Stomach (tissue), 9 donors: ENCODE measurements around the gene MDM4. TPM values are rescaled to one million over a fixed set of nuclear protein-coding genes. Genes with fewer than 3 reads are reported as not detected.

ENCODE experiments used
- DNase-seq, 2 donors: peaks; one replicate each; pipeline versions ENCODE4 v3.0.0 to v3.0.0-alpha.2; 2013 to 2019
- H3K27ac ChIP-seq, 5 donors: fragments of 200-600 bp in 4 of 5; sonication (generic) in 4 of 5; one replicate each; pipeline ENCODE4 v1.5.1; 2013 to 2019; ENCODE audit warnings: mild to moderate bottlenecking in 1 of 5, moderate library complexity in 1 of 5
- H3K27me3 ChIP-seq, 3 donors: fragments of 200-600 bp; sonication (generic); one replicate each; pipeline ENCODE4 v1.5.1; 2017 to 2019; ENCODE audit warnings: mixed run types in 1 of 3
- H3K36me3 ChIP-seq, 4 donors: fragments of 200-600 bp; sonication (generic); 1 replicate in 3 of 4; 2 replicates in 1 of 4; pipeline ENCODE4 v1.5.1; 2016 to 2019
- H3K4me1 ChIP-seq, 4 donors: fragments of 200-600 bp; sonication (generic); one replicate each; pipeline ENCODE4 v1.5.1; 2016 to 2019
- H3K4me3 ChIP-seq, 4 donors: fragments of 200-600 bp; sonication (generic) in 3 of 4; one replicate each; pipeline ENCODE4 v1.5.1; 2016 to 2019; ENCODE audit warnings: mild to moderate bottlenecking in 1 of 4
- H3K9me3 ChIP-seq, 4 donors: fragments of 200-600 bp; sonication (generic); one replicate each; pipeline ENCODE4 v1.5.1; 2016 to 2019
- EP300 ChIP-seq: sonication (generic); formaldehyde crosslinking; IDR thresholded peaks from one replicate; pipeline ENCODE4 v1.6.1; 2017; ENCODE audit warnings: antibody characterized with exemption
- POLR2A ChIP-seq, 4 donors: fragments of 450-650 bp; IDR thresholded peaks; one replicate each; pipeline ENCODE4 v1.6.1; 2016; ENCODE audit warnings: antibody characterized with exemption in 4 of 4, control low read depth in 2 of 4, mild to moderate bottlenecking in 1 of 4, moderate library complexity in 1 of 4
- POLR2AphosphoS5 ChIP-seq, 3 donors: sonication (generic); formaldehyde crosslinking; IDR thresholded peaks; one replicate each; pipeline ENCODE4 v1.6.1; 2016; ENCODE audit warnings: antibody characterized with exemption in 3 of 3
- WGBS, 5 donors: extraction: QIAGEN DNeasy Blood & Tissue Kit in 3 of 5; methylation state at CpG; one replicate each; pipeline versions ENCODE4 v1.1.5 to v1.1.7; 2013 to 2018; 5-methylcytosine and 5-hydroxymethylcytosine counted together
- intact Hi-C: fragments of 100-400 bp; cut with DNase I; formaldehyde crosslinking; loops from one replicate; pipeline ENCODE4 v1.15.1; 2023; ENCODE audit warnings: low total_unique reads
- polyA plus RNA-seq, 3 donors: library from polyadenylated mRNA; stranded (reverse); fragments of 200-250 nt; gene quantifications; one replicate each; pipeline ENCODE4 v1.2.3, GENCODE V29; 2013
- total RNA-seq, 5 donors: library from RNA; depleted of rRNA; stranded (reverse); fragments of >200 nt; gene quantifications; one replicate each; pipeline versions ENCODE4 v1.1.0 to v1.2.3, GENCODE V29; 2014 to 2016
- TF ChIP-seq, protein P1 (sequence below), 7 experiments: fragments of 450-650 bp in 4 of 7; fragments of 200-600 bp in 3 of 7; sonication (generic) in 3 of 7; IDR thresholded peaks; one replicate each; pipeline ENCODE4 v1.5.1; 2016 to 2019; ENCODE audit warnings: antibody characterized with exemption in 7 of 7, control low read depth in 2 of 7, mild to moderate bottlenecking in 1 of 7
- donor health status: healthy with polysubstance abuse.
- donor health status: Bipolar disorder and iron deficiency.
- donor health status: healthy.

MDM4 gene
- total and polyA plus RNA-seq, 8 donors: 2.3 to 265 (median 44.4) TPM

DNA sequence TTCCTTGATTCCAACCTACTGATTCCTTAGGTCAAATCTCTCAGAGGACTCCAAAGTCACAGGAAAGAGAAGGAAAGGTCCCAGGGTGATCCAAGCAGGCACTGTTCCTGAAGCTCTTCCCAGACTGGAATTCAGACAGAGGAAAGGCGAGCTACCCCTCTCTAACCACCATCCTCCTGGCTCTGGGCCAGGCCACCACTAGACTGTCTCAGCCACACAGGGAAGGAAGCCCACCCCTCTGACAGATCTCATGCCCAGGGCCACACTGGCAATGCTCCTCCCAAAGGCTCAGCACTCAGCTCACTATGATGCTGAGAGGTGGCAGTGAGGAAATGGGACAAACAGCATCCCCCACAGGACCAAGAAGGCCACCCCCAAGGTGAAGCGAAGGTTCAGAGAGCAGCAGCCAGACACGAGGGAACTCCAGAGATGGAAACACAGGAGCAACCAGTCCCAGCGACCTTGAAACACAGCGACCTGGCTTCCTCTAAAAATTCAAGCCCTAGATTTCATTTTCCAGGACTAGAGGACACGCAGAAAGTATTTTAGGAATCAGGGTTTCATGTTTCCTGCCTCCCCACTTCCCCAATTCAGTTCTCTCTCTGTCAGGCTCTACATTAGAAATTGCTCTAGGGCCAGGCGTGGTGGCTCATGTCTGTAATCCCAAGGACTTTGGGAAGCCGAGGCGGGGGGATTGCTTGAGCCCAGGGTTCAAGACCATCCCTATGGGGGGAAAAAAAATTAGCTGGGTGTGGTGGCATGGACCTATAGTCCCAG, 40.4 kb upstream of the MDM4 start:
- WGBS, 5 donors: 74 to 83% (median 75%) methylated on average over 9 of the region's 9 CpGs
- Histone ChIP-seq H3K27ac (peak overlapping the region in 3 of 5 donors; percentile 23 to 41 (median 26)), H3K36me3 (no peaks in the 10 kb centered on the region), H3K27me3 (no peaks in the 10 kb centered on the region), H3K4me3 (no peak overlapping the region), H3K4me1 (peaks cover 45 to 69% (median 55%) of the 10 kb centered on the region in 4 donors), H3K9me3 (no peaks in the 10 kb centered on the region)
- intact Hi-C loops: no loop called here
- TF ChIP-seq EP300 (no peak), POLR2A (IDR thresholded peaks at IDR 0.05) (no peak), POLR2AphosphoS5 (IDR thresholded peaks at IDR 0.05) (no peak)
- TF ChIP-seq, protein P1, sequence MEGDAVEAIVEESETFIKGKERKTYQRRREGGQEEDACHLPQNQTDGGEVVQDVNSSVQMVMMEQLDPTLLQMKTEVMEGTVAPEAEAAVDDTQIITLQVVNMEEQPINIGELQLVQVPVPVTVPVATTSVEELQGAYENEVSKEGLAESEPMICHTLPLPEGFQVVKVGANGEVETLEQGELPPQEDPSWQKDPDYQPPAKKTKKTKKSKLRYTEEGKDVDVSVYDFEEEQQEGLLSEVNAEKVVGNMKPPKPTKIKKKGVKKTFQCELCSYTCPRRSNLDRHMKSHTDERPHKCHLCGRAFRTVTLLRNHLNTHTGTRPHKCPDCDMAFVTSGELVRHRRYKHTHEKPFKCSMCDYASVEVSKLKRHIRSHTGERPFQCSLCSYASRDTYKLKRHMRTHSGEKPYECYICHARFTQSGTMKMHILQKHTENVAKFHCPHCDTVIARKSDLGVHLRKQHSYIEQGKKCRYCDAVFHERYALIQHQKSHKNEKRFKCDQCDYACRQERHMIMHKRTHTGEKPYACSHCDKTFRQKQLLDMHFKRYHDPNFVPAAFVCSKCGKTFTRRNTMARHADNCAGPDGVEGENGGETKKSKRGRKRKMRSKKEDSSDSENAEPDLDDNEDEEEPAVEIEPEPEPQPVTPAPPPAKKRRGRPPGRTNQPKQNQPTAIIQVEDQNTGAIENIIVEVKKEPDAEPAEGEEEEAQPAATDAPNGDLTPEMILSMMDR (IDR thresholded peaks at IDR 0.05): no peak
- DNase-seq: no peak

DNA sequence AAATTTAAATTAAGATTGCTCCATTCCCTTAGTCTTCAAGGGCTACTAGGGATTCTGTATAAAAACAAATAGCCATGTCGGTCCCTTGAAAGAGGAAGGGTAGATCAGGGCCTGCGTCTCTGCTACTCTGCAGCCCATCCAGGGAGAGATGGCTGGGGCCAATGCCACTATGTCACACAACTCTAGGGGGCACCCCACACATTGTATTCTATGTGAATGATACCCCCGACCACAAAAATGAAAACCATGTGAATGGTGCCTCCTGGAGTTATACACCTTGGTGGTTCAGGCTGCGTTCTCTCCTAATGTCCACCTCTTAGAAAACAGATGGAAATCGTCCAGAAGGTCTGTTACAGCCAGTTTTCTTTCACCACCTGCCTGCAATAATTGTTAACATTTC, 39.6 kb upstream of the MDM4 start:
- Histone ChIP-seq H3K4me3 (no peak overlapping the region), H3K4me1 (peaks cover 51 to 76% (median 62%) of the 10 kb centered on the region in 4 donors), H3K27ac (peak overlapping the region in 3 of 5 donors; percentile 26 to 43 (median 41)), H3K36me3 (no peaks in the 10 kb centered on the region), H3K27me3 (no peaks in the 10 kb centered on the region), H3K9me3 (no peaks in the 10 kb centered on the region)
- DNase-seq: no peak
- WGBS, 5 donors: 69 to 80% (median 77%) methylated on average over 5 of the region's 5 CpGs
- TF ChIP-seq POLR2A (IDR thresholded peaks at IDR 0.05) (no peak), POLR2AphosphoS5 (IDR thresholded peaks at IDR 0.05) (no peak), EP300 (no peak)
- TF ChIP-seq, protein P1 (IDR thresholded peaks at IDR 0.05): no peak
- intact Hi-C loops: no loop called here

DNA sequence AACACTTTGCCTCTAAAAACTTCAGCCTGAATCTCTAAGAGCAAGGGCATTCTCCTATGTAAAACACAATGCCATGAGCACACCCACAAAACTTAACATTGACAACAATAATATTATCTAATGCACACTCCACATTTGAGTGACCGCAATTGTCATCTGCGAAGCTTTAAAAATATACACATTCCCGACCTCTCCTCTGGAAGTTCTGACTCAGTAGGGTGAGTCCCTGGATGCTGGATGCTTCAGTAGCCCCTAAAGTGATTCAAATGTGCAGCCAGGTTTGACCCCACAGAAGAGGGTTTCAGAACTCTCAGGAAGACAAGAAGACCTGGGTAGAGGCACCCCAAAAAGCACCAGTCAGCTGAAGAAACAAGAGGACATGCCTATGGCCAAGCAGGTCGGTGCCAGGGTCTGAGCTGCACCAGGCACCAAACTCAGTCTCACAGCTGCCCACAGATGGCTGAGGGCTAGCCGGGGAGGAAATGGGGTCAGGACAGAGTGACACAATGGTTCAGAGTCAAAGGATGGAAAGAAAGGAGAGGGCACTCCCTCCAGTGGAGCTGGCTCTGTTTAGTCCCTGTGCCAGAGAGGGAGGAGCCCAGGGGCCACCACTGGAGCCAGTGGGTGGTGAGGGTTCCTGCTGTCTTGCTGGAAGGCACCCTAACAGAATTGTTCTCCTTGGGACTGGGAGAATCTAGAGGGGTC, 39.0 kb upstream of the MDM4 start:
- intact Hi-C loops: no loop called here
- Histone ChIP-seq H3K27ac (peak overlapping the region in 4 of 5 donors; percentile 23 to 76 (median 34)), H3K9me3 (no peaks in the 10 kb centered on the region), H3K4me1 (peaks cover 57 to 82% (median 67%) of the 10 kb centered on the region in 4 donors), H3K4me3 (no peak overlapping the region), H3K36me3 (no peaks in the 10 kb centered on the region), H3K27me3 (no peaks in the 10 kb centered on the region)
- WGBS, 5 donors: 48 to 65% (median 55%) methylated on average over 5 of the region's 5 CpGs
- DNase-seq: peak in 1 of 2 donors; percentile 50
- TF ChIP-seq POLR2AphosphoS5 (IDR thresholded peaks at IDR 0.05) (peak in 1 of 3 donors; percentile 11), EP300 (no peak)

DNA sequence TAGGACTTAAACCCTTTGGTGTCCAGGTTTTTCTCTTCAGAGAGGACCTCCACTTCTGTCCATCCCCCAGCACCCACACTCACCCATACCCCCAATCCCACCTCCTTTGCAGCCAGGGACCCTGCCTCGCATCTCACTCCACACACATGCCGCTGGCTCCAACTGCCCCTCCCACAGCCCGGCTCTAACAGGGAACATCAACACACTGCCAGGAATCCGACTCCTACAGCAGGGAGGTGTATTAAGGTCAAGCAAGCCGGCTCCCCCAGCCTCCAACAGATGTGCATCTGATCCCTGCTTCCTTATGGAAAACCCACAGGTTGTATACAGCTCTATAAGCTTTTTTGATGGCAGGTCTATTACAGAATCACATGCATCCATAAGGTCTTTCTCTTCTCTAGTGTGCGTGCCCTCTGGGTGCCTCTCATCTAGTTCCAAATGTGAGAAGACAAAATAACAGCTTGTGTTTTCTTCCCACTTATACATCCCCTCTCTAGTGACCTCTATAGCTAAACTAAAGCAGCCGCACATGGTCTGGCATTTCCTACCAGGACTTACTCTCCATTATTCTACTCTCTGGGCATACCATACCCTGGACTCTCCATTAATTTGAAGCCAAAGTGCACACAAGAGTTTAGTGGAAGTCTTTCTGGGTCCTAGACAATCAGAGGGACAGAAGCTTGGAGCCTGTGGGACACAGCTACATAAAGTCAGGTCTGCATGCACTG, 37.9 kb upstream of the MDM4 start:
- H3K4me3 ChIP-seq: peak overlapping the region in 1 of 4 donors; percentile 10
- no peaks in the 10 kb centered on the region for H3K27me3 ChIP-seq
- DNase-seq: no peak
- H3K9me3 ChIP-seq: no peaks in the 10 kb centered on the region
- TF ChIP-seq POLR2A (IDR thresholded peaks at IDR 0.05) (no peak), POLR2AphosphoS5 (IDR thresholded peaks at IDR 0.05) (no peak), EP300 (no peak)
- TF ChIP-seq, protein P1 (IDR thresholded peaks at IDR 0.05): no peak
- no peaks in the 10 kb centered on the region for H3K36me3 ChIP-seq
- H3K27ac ChIP-seq: peak overlapping the region; percentile 41 to 76 (median 47)
- H3K4me1 ChIP-seq: peaks cover 63 to 84% (median 75%) of the 10 kb centered on the region in 4 donors
- 43 to 68% (median 49%) methylated on average over 6 to 7 of the region's 7 CpGs for WGBS, 5 donors
- intact Hi-C loops: no loop called here
